Stimulated activated CD4-positive, alpha-beta T cell treated with anti-CD3 and anti-CD28 coated beads, Interleukin-2, amount 100 ng/mL, for 4 hours (primary cell): ENCODE data around the gene GNG7.
"Not testable (repeated sequence)": the region's sequence is repeated elsewhere in the genome, so short reads cannot be mapped to it uniquely, and the experiment has no call there.

Source experiments
- DNase-seq: peaks from one replicate; pipeline ENCODE4 v3.0.0-alpha.2; 2020; ENCODE audit warnings: low read depth

Gene GNG7

GRCh38 chr19:2713170-2713569, 10.7 kb upstream of the GNG7 start:
- not testable (repeated sequence) for DNase-seq

GRCh38 chr19:2711875-2712205, 9.3 kb upstream of the GNG7 start:
- DNase-seq = no peak

DNA sequence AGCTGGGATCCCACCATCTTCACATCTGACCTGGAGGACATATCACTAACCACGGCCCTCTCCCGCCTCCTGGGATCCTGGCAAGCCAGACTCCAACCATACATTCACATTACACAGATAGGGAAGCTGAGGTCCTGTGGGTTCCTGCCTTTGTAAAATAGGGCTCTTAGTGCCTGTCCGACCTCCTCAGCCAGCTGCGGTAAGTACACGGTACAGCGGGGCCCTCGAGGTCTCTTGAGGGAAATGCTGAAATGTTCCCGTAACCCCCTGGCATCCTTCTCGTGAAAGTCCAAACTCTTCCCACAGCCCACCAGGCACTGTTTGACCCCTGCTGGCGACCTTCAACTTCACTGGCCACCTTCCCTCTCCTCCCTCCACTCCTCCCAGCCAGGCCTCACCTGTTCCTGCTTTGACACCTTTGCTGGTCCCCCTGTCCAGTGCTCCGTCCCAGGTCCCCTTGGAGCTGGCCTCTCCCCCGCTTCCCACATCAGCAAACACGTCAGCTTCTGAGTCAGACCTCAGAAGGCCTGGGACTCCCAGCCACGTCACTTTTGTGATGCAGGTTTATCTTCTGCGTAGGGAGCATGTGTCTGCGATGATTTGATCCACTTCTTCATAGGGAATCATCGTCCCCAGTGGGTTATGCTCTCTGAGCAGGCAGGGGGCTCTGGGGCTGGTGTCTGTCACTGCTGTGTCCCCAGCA, 8.8 kb upstream of the GNG7 start:
- DNase-seq = no peak

- no peak for DNase-seq
These were observed 3.8 kb upstream of the GNG7 start for GRCh38 chr19:2706251-2706650.

GRCh38 chr19:2703691-2704216, 1.3 kb upstream of the GNG7 start:
- no peak for DNase-seq

GRCh38 chr19:2703077-2703437, 563 bp upstream of the GNG7 start:
- no peak for DNase-seq

- DNase-seq = no peak
These were observed 929 bp downstream of the GNG7 start for GRCh38 chr19:2701361-2702169.

DNA sequence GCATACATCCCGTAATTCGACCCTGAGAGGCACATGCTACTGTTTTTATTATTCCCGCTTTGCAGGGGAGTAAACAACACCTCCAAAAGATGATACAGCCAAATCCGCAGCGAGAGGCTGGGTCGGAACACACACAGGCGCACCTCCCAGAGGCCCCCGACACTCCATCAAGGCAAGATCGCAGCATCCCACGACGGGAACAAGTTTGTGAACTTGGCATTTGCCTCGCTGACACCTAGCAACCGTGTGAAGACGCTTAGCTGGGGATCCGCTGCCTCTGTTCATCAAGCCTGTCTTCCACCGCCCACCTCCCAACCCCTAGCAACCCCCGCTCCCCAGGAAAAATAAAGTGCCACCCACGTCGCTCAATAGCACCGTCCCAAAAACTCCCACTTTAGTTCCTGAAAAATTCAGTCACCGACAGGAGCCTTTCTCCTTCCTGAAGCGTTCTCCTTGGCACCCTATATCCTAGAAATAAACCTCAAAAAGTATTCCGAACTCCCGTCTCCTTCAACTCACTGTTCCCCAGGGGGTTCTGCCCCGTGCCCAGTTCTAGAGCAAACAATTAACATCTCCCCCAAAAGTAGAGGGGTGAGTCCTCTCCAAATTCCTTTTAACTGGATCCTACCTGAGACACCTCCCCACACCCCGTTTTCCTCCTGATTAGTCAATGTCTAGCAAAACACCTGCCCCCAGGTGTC, 1.7 kb downstream of the GNG7 start:
- DNase-seq = no peak

DNA sequence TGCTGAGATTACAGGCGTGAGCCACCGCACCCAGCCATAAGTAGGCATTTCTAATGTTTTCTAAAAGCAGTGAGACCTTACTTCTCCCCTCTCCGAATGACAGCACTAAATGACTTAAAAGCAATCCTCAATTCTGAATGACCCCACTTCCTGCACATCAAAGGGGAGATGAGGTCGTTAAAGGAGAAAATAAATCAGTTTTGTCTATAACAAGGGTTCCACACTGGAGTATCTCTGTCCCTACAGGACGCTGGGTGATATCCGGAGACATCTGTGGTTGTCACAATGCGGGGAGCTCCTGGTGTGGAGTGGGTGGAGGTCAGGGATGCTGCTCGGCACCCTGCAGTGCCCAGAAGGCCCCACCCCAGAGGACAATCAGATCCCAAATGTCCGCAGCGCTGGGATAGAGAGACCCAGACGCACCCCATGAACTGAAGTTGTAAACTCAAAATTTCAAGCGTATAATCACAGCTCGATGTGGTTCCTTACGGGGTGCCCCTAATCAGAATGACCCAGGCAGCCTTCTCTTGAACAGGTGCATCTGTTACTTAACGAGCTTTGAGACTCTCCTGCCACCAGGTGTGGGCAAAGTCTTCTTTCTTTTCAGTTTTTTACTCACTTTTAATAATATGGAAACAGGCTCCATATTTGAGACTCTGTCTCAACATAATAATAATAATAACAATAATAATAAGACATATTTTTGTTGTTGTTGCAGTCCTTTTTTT, 2.9 kb downstream of the GNG7 start:
- DNase-seq = no peak

GRCh38 chr19:2694196-2694595, 8.3 kb downstream of the GNG7 start:
- no peak for DNase-seq

DNA sequence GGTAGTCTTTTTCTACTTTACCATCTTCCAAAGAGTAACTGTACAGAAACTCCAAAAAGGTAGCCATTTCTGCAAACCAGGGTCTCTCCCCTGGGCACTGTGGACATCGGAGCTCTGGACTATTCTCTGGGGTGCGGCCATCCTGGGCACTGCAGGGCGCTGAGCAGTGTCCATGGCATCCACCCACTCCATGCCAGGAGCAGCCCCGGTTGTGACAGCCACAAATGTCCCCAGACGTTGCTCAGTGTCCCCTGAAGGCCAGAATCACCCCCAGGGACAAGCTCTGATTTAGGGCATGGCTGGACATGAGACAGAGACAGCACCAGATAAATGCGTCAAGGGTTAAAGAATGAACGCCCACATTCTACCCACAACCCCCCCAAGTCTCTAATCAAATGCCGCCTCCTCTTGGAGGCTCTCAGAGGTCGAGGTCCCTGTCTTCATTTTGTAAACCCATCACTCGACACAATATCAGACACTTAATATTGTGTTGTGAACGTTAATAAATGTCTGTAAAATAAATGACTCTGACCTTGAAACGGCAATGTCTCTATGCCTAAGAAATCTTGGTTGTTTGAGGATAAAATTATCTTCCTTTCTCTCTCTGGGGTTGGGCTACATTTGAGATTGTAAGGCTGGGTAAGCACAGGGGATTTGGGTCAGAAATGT, 8.9 kb downstream of the GNG7 start:
- no peak for DNase-seq

DNA sequence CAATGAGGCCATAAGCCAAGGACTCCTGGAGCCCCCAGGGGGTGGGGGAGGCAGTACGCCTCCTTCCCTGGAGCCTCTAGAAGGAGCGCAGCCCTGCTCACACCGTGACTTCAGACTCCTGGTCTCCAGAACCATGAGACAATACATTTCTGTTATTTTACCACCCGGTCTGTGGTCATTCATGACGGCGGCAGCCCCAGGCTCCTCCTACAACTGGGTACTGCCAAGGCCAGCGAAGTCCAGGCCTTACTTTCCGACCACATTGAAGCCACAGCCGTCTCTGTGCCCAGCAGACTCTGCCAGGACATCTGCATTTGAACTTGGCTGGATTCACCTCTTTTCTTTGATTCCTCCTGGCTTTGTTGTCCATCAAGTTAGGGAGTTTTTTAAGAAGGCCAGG, 10.5 kb downstream of the GNG7 start:
- DNase-seq = no peak

DNA sequence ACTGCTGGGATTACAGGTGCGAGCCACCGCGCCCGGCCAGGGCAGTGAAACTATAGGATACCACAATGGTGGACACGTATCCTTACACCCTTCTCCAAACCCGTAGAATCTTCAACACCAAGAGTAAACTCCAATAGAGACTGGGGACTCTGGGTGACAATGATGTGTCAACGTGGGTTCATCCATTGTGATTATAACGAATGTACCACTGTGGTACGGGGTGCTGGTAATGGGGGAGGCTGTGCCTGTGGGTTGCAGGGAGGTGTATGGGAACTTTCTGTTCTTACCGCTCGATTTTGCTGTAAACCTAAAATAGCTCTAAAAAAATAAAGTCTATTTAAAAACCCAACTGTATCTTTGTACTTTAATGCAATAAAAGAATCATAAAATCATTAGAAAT, 11.6 kb downstream of the GNG7 start:
- DNase-seq = no peak

- DNase-seq = no peak
These were observed 16.1 kb downstream of the GNG7 start for GRCh38 chr19:2686360-2686759.

GRCh38 chr19:2685204-2685704, 17.2 kb downstream of the GNG7 start:
- DNase-seq = no peak

- DNase-seq = no peak
These were observed 19.0 kb downstream of the GNG7 start for GRCh38 chr19:2683430-2684003.

DNA sequence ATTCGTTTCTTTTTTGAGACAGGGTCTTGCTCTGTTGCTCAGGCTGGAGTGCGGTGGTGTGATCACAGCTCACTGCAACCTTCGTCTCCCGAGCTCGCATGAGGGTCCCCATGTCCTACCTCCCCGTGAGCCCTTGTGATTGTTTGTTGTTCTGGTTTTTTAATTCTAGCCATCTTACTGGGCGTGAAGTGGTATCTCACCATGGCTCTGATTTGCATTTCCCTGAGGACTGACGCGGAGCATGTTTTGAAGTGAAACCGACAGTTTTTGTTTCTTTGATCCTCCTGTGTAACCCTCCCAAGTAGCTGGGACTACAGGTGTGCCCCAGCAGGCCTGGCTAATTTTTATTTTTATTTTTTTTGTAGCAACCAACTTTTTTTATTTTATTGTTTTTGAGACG, 21.7 kb downstream of the GNG7 start:
- no peak for DNase-seq

- DNase-seq = no peak
These were observed 23.1 kb downstream of the GNG7 start for GRCh38 chr19:2679439-2679838.

DNA sequence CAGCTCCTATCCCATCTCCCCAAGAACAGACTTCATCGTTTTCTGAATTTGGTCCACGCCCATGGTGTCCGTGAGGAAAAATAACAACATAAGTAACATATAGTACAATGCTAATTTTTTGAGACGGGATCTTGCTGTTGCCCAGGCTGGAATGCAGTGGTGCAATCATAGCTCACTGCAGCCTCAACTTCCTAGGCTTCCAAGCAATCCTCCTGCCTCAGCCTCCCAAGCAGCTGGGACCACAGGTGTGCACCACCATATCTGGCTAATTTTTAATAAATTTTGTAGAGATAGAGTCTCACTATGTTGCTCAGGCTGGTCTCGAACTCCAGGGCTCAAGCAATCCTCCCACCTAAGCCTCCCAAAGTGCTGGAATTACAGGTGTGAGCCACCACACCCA, 23.5 kb downstream of the GNG7 start:
- not testable (repeated sequence) for DNase-seq

- no peak for DNase-seq
These were observed 24.3 kb downstream of the GNG7 start for GRCh38 chr19:2678044-2678671.

GRCh38 chr19:2676823-2677222, 25.7 kb downstream of the GNG7 start:
- DNase-seq = no peak
